HepG2 (cell line): ENCODE measurements around the gene GPS1. TPM values are rescaled to one million over a fixed set of nuclear protein-coding genes. Genes with fewer than 3 reads are reported as not detected.

Source experiments
- ATF5 ChIP-seq: sonication (generic); formaldehyde crosslinking; IDR thresholded peaks from 2 replicates; pipeline ENCODE4 v1.4.0; 2020; ENCODE audit warnings: mild to moderate bottlenecking, low read depth, missing genetic modification reagents
- CBX1 ChIP-seq: IDR thresholded peaks from one replicate; pipeline ENCODE4 v1.6.1; 2016; ENCODE audit warnings: antibody characterized with exemption, low read depth
- CHD2 ChIP-seq: IDR thresholded peaks from 2 replicates; pipeline ENCODE4 v1.6.1; 2011; ENCODE audit warnings: low read depth, low read length, improper control_type of control experiment
- DRAP1 ChIP-seq: IDR thresholded peaks from 2 replicates; pipeline ENCODE4 v1.6.1; 2016; ENCODE audit warnings: missing genetic modification reagents, missing compliant biosample characterization
- GMEB1 ChIP-seq: sonication (generic); formaldehyde crosslinking; IDR thresholded peaks from 2 replicates; pipeline ENCODE4 v1.5.1; 2020; ENCODE audit warnings: missing genetic modification reagents, mild to moderate bottlenecking, borderline replicate concordance
- HINFP ChIP-seq: sonication (generic); formaldehyde crosslinking; IDR thresholded peaks from 2 replicates; pipeline ENCODE4 v1.4.0; 2020; ENCODE audit warnings: low read depth, mild to moderate bottlenecking, missing genetic modification reagents
- MIER3 ChIP-seq: IDR thresholded peaks from 2 replicates; pipeline ENCODE4 v1.6.1; 2016; ENCODE audit warnings: missing compliant biosample characterization, borderline replicate concordance
- MTF1 ChIP-seq: sonication (generic); formaldehyde crosslinking; IDR thresholded peaks from 2 replicates; pipeline ENCODE4 v1.5.0; 2020; ENCODE audit warnings: missing genetic modification reagents
- NPAS2 ChIP-seq: sonication (generic); formaldehyde crosslinking; IDR thresholded peaks from 2 replicates; pipeline ENCODE4 v1.8.0; 2022; ENCODE audit warnings: mild to moderate bottlenecking, missing genetic modification reagents, borderline replicate concordance
- PAF1 ChIP-seq: IDR thresholded peaks from 2 replicates; pipeline ENCODE4 v1.6.1; 2016; ENCODE audit warnings: missing genetic modification reagents, missing compliant biosample characterization
- STAT6 ChIP-seq: sonication (generic); formaldehyde crosslinking; IDR thresholded peaks from 2 replicates; pipeline ENCODE4 v1.4.0; 2020; ENCODE audit warnings: missing genetic modification reagents, mild to moderate bottlenecking, borderline replicate concordance
- TEAD3 ChIP-seq: optimal IDR thresholded peaks from 2 replicates; pipeline ENCODE3; 2016; ENCODE audit warnings: borderline replicate concordance
- ZBTB14 ChIP-seq: sonication (generic); formaldehyde crosslinking; IDR thresholded peaks from 2 replicates; pipeline ENCODE4 v1.4.0; 2020; ENCODE audit warnings: missing genetic modification reagents
- ZBTB49 ChIP-seq: sonication (generic); formaldehyde crosslinking; IDR thresholded peaks from 2 replicates; pipeline ENCODE4 v1.4.0; 2020; ENCODE audit warnings: missing genetic modification reagents, borderline replicate concordance
- ZBTB7A ChIP-seq: sonication (generic); formaldehyde crosslinking; IDR thresholded peaks from 2 replicates; pipeline ENCODE4 v1.8.0; 2022; ENCODE audit warnings: mild to moderate bottlenecking, missing genetic modification reagents
- ZKSCAN1 ChIP-seq: fragments of 150-350 bp; IDR thresholded peaks from 2 replicates; pipeline ENCODE4 v1.6.1; 2014; ENCODE audit warnings: low read length
- ZKSCAN5 ChIP-seq: sonication (generic); formaldehyde crosslinking; IDR thresholded peaks from 2 replicates; pipeline ENCODE4 v1.5.1; 2020; ENCODE audit warnings: mild to moderate bottlenecking, missing genetic modification reagents
- ZMYM2 ChIP-seq: sonication (generic); formaldehyde crosslinking; IDR thresholded peaks from 2 replicates; pipeline ENCODE4 v1.8.0; 2022; ENCODE audit warnings: mild to moderate bottlenecking, missing genetic modification reagents
- ZNF292 ChIP-seq: sonication (generic); formaldehyde crosslinking; IDR thresholded peaks from 2 replicates; pipeline ENCODE4 v1.8.1; 2022; ENCODE audit warnings: mild to moderate bottlenecking, low read depth, missing genetic modification reagents, borderline replicate concordance
- polyA plus RNA-seq, 8 experiments: library from polyadenylated mRNA; depleted of rRNA in 3 of 8; stranded (reverse) in 7 of 8; unstranded in 1 of 8; fragments of >200 nt; fragmentation: Illumina TruSeq in 4 of 8; extraction: Trizol in 4 of 8; gene quantifications; 2 replicates each; pipeline versions ENCODE4 v1.2.1 to v1.2.3, GENCODE V29; 2011 to 2016; ENCODE audit warnings: low read depth in 4 of 8, missing spikeins in 1 of 8, mixed read lengths in 1 of 8; ENCODE audit not compliant: insufficient read depth in 1 of 8
- total RNA-seq, 5 experiments: library from RNA; depleted of rRNA; stranded (reverse); fragments of >200 nt; fragmentation: Illumina TruSeq; extraction: Trizol; gene quantifications; 2 replicates each; pipeline ENCODE4 v1.2.3, GENCODE V29; 2016; ENCODE audit warnings: low read depth in 1 of 5

Gene GPS1
- total and polyA plus RNA-seq, 2 of the 13 experiments (the other 11 are each of a cell fraction or from before 2014, with no cell fraction given) = 124 to 128 TPM

GRCh38 chr17:82022310-82022980 is 29.3 kb upstream of the GPS1 start, which contains the start of gene CENPX (continued):
- TF ChIP-seq ZBTB49 (CRISPR knock-in tag) = no peak
- TF ChIP-seq MTF1 (CRISPR knock-in tag) = no peak
- no peak for TF ChIP-seq ZKSCAN1
- TF ChIP-seq DRAP1 (CRISPR knock-in tag) = no peak
- TF ChIP-seq GMEB1 (CRISPR knock-in tag) = no peak
- TF ChIP-seq TEAD3 (CRISPR knock-in tag) = no peak
- no peak for TF ChIP-seq PAF1 (CRISPR knock-in tag)
- TF ChIP-seq STAT6 (CRISPR knock-in tag) = 0 out of 2 replicates have a peak, but pooled peaks have one; percentile 62
- TF ChIP-seq CBX1 = peak; percentile 51
- TF ChIP-seq NPAS2 (CRISPR knock-in tag) = no peak
- no peak for TF ChIP-seq ZKSCAN5 (CRISPR knock-in tag)
- peak; percentile 61; the same call in 1 of the 2 replicates for TF ChIP-seq HINFP (CRISPR knock-in tag)
- TF ChIP-seq CHD2 = no peak
- peak; percentile 48 for TF ChIP-seq ZBTB14 (CRISPR knock-in tag)
- TF ChIP-seq MIER3 = no peak
- 0 out of 2 replicates have a peak, but pooled peaks have one; percentile 81 for TF ChIP-seq ATF5 (CRISPR knock-in tag)
- TF ChIP-seq ZBTB7A (CRISPR knock-in tag) = peak; percentile 59
- TF ChIP-seq ZMYM2 = no peak
- no peak for TF ChIP-seq ZNF292 (CRISPR knock-in tag)
